Erythroblast (primary cell): Measurements from ENCODE around the gene MGAT3.

Experiments used
- GATA1 ChIP-seq: IDR thresholded peaks from 2 replicates; pipeline ENCODE4 v1.6.1; 2011; ENCODE audit warnings: low read depth, mild to moderate bottlenecking, control low read depth, low read length, moderate library complexity
- POLR2A ChIP-seq: IDR thresholded peaks from 2 replicates; pipeline ENCODE4 v1.6.1; 2011; ENCODE audit warnings: mild to moderate bottlenecking, low read length

- TF ChIP-seq POLR2A (no peak), GATA1 (no peak)
These were observed 365 bp downstream of the MGAT3 start for GRCh38 chr22:39457198-39457555.
